Tibial artery (tissue), 4 donors: ENCODE measurements around the gene AGR2.

Source experiments
- DNase-seq, 2 donors: peaks; one replicate each; pipeline ENCODE4 v3.0.0-alpha.2; 2019
- H3K27ac ChIP-seq, 2 donors: fragments of 200-600 bp; sonication (generic) in 1 of 2; 1 replicate in 1 of 2; 2 replicates in 1 of 2; pipeline ENCODE4 v1.5.1; 2018 to 2019; ENCODE audit warnings: mild to moderate bottlenecking in 1 of 2
- H3K27me3 ChIP-seq, 2 donors: fragments of 200-600 bp; sonication (generic) in 1 of 2; one replicate each; pipeline versions ENCODE4 v1.5.1 to v1.6.0; 2016 to 2019
- H3K36me3 ChIP-seq, 3 donors: fragments of 200-600 bp; sonication (generic) in 2 of 3; one replicate each; pipeline ENCODE4 v1.5.1; 2016 to 2019; ENCODE audit warnings: mild to moderate bottlenecking in 2 of 3
- H3K4me1 ChIP-seq, 4 donors: fragments of 200-600 bp; sonication (generic) in 2 of 4; 1 replicate in 3 of 4; 2 replicates in 1 of 4; pipeline ENCODE4 v1.5.1; 2016 to 2019
- H3K4me3 ChIP-seq, 2 donors: fragments of 200-600 bp; sonication (generic) in 1 of 2; 1 replicate in 1 of 2; 2 replicates in 1 of 2; pipeline ENCODE4 v1.5.1; 2018 to 2019; ENCODE audit warnings: mild to moderate bottlenecking in 2 of 2
- H3K9me3 ChIP-seq, 3 donors: fragments of 200-600 bp; sonication (generic) in 1 of 3; one replicate each; pipeline ENCODE4 v1.5.1; 2016 to 2019
- CTCF ChIP-seq, 2 experiments: fragments of 200-600 bp in 1 of 2; fragments of 450-650 bp in 1 of 2; IDR thresholded peaks; one replicate each; pipeline ENCODE4 v1.5.1; 2017 to 2019; ENCODE audit warnings: antibody characterized with exemption in 2 of 2, mild to moderate bottlenecking in 1 of 2, moderate library complexity in 1 of 2
- intact Hi-C: fragments of 100-400 bp; cut with DNase I; formaldehyde crosslinking; loops from one replicate; pipeline ENCODE4 v1.15.0; 2023; ENCODE audit warnings: low total_unique reads

Gene AGR2

DNA sequence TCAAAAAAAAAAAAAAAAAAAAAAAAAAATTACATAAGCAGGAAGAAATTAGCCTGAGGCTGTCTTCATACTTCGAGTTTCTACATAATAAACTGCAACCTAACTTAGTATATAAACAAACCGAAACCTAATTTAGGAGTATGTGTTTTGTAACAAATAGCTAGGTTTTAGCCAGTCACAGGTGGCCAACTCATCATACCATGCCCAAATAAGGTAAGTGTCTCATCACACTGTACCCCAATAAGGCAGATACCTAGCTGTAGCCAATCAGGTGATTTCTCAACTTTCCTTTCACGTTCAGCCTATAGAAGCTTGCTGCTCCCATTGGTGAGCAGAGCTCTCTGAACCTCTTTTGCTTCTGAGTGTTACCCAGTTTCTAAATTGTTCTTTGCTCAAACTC lies 13.9 kb upstream of the AGR2 start:
- H3K36me3 ChIP-seq, result no peaks in the 10 kb centered on the region
- TF ChIP-seq CTCF (IDR thresholded peaks at IDR 0.05), result no peak
- H3K27me3 ChIP-seq, result no peaks in the 10 kb centered on the region
- peaks cover 0 to 4% (median 3%) of the 10 kb centered on the region in 4 donors for H3K4me1 ChIP-seq
- H3K9me3 ChIP-seq, result no peaks in the 10 kb centered on the region
- DNase-seq, result no peak
- intact Hi-C loops, result no loop called here
- no peak overlapping the region for H3K4me3 ChIP-seq
- H3K27ac ChIP-seq, result no peak overlapping the region

DNA sequence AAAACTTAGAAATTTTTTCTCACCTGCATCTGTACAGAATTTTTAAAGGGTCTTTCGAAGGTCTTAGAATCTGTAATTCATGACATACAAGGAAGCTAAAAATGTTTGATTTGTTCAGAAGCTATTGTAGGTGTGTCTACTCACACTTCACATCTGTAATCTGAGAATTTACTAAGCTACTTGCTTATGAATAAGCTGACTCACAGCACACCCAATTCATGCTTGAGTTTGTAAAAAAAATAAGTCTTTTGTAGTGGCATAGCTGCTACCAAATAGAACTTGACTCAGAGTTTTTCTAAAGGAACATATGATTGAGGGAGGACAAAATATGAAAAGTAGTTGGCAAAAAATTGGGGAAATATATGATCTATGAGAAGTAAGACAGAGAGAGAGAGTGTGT lies 12.7 kb upstream of the AGR2 start:
- DNase-seq, result no peak
- intact Hi-C loops, result no loop called here
- no peaks in the 10 kb centered on the region for H3K36me3 ChIP-seq
- no peak for TF ChIP-seq CTCF (IDR thresholded peaks at IDR 0.05)
- H3K27me3 ChIP-seq, result no peaks in the 10 kb centered on the region
- H3K4me3 ChIP-seq, result no peak overlapping the region
- no peaks in the 10 kb centered on the region for H3K9me3 ChIP-seq
- peaks cover 0 to 16% (median 11%) of the 10 kb centered on the region in 4 donors for H3K4me1 ChIP-seq
- no peak overlapping the region for H3K27ac ChIP-seq

- no peaks in the 10 kb centered on the region for H3K36me3 ChIP-seq
- DNase-seq, result peak in 1 of 2 donors; percentile 23
- H3K4me3 ChIP-seq, result no peak overlapping the region
- no peak overlapping the region for H3K27ac ChIP-seq
- intact Hi-C loops, result no loop called here
- no peak for TF ChIP-seq CTCF (IDR thresholded peaks at IDR 0.05)
- no peaks in the 10 kb centered on the region for H3K9me3 ChIP-seq
- no peaks in the 10 kb centered on the region for H3K27me3 ChIP-seq
- peaks cover 0 to 23% (median 11%) of the 10 kb centered on the region in 4 donors for H3K4me1 ChIP-seq
These were observed 12.0 kb upstream of the AGR2 start for GRCh38 chr7:16816824-16817223.

- Histone ChIP-seq H3K36me3 (no peaks in the 10 kb centered on the region), H3K27ac (no peak overlapping the region), H3K4me3 (no peak overlapping the region), H3K9me3 (no peaks in the 10 kb centered on the region), H3K4me1 (peaks cover 0 to 29% (median 11%) of the 10 kb centered on the region in 4 donors), H3K27me3 (no peaks in the 10 kb centered on the region)
- intact Hi-C loops, result no loop called here
- DNase-seq, result no peak
- TF ChIP-seq CTCF (IDR thresholded peaks at IDR 0.05), result no peak
These were observed 10.2 kb upstream of the AGR2 start for GRCh38 chr7:16815001-16815400.

GRCh38 chr7:16813232-16813616 lies 8.4 kb upstream of the AGR2 start:
- intact Hi-C loops, result no loop called here
- DNase-seq, result no peak
- H3K27ac ChIP-seq, result peak overlapping the region; percentile 7 to 27
- no peak for TF ChIP-seq CTCF (IDR thresholded peaks at IDR 0.05)
- H3K4me1 ChIP-seq, result peaks cover 0 to 29% (median 11%) of the 10 kb centered on the region in 4 donors
- H3K4me3 ChIP-seq, result no peak overlapping the region
- H3K27me3 ChIP-seq, result no peaks in the 10 kb centered on the region
- no peaks in the 10 kb centered on the region for H3K9me3 ChIP-seq
- H3K36me3 ChIP-seq, result no peaks in the 10 kb centered on the region
